Measurements from ENCODE around the gene NR3C2.

DNA sequence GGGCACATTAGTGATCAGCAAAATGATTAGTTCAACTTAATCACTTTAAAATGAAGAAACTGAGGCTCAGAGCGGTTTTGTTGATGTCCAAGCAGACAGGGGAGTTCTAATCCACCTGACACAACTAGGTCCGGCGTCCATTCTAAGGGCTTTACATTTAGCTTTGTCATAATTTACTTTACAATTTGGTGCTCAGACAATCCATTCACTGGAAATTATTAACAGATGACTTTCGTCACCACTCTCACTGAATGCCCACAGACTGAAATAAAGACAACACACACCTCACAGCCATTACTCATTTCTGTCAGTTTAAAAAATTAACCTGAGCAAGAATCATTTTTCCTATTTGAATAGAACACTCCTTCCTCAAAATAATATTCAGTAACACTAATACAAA is 10.8 kb downstream of the NR3C2 start:
- TF ChIP-seq, protein P1, sequence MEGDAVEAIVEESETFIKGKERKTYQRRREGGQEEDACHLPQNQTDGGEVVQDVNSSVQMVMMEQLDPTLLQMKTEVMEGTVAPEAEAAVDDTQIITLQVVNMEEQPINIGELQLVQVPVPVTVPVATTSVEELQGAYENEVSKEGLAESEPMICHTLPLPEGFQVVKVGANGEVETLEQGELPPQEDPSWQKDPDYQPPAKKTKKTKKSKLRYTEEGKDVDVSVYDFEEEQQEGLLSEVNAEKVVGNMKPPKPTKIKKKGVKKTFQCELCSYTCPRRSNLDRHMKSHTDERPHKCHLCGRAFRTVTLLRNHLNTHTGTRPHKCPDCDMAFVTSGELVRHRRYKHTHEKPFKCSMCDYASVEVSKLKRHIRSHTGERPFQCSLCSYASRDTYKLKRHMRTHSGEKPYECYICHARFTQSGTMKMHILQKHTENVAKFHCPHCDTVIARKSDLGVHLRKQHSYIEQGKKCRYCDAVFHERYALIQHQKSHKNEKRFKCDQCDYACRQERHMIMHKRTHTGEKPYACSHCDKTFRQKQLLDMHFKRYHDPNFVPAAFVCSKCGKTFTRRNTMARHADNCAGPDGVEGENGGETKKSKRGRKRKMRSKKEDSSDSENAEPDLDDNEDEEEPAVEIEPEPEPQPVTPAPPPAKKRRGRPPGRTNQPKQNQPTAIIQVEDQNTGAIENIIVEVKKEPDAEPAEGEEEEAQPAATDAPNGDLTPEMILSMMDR (IDR thresholded peaks at IDR 0.05): no peak
- TF ChIP-seq ZFX (IDR thresholded peaks at IDR 0.05; ENCODE audit: borderline replicate concordance): no peak
